Heart right ventricle (tissue), 16 donors: ENCODE data around the gene ROCK2. TPM values are rescaled to one million over a fixed set of nuclear protein-coding genes. Genes with fewer than 3 reads are reported as not detected.
A peak's percentile ranks its signal among the peaks of the same experiment; 100 is the strongest.

Experiments
- ATAC-seq, 8 donors: fragments of 200-7000 bp; cut with Tn5 transposase; one replicate each; pipeline ENCODE4 v1.9.1; 2020; ENCODE audit warnings: mild to moderate bottlenecking in 8 of 8, moderate library complexity in 8 of 8, moderate number of reproducible peaks in 1 of 8
- DNase-seq, 2 donors: peaks; one replicate each; pipeline ENCODE4 v3.0.0-alpha.2; 2020
- H3K27ac ChIP-seq, 10 donors: fragments of 200-600 bp; sonication (generic) in 2 of 10; one replicate each; pipeline versions ENCODE4 v1.5.0 to v1.8.0; 2020 to 2022; ENCODE audit warnings: mild to moderate bottlenecking in 3 of 10
- H3K27me3 ChIP-seq, 7 donors: fragments of 200-600 bp; one replicate each; pipeline ENCODE4 v1.8.0; 2021 to 2022; ENCODE audit warnings: mild to moderate bottlenecking in 2 of 7
- H3K36me3 ChIP-seq, 9 donors: fragments of 200-600 bp; sonication (generic) in 1 of 9; one replicate each; pipeline versions ENCODE4 v1.5.0 to v1.8.0; 2020 to 2022; ENCODE audit warnings: mild to moderate bottlenecking in 2 of 9
- H3K4me1 ChIP-seq, 9 donors: fragments of 200-600 bp; sonication (generic) in 1 of 9; one replicate each; pipeline versions ENCODE4 v1.5.0 to v1.8.0; 2020 to 2022; ENCODE audit warnings: mild to moderate bottlenecking in 4 of 9
- H3K4me3 ChIP-seq, 10 donors: fragments of 200-600 bp; sonication (generic) in 2 of 10; one replicate each; pipeline versions ENCODE4 v1.5.0 to v1.8.0; 2020 to 2022; ENCODE audit warnings: mild to moderate bottlenecking in 7 of 10, moderate library complexity in 2 of 10
- H3K9me3 ChIP-seq, 11 donors: fragments of 200-600 bp in 10 of 11; sonication (generic) in 2 of 11; one replicate each; pipeline versions ENCODE4 v1.5.0 to v1.8.0; 2013 to 2022; ENCODE audit warnings: mild to moderate bottlenecking in 2 of 11, control low read depth in 1 of 11, moderate library complexity in 1 of 11
- WGBS, 2 donors: extraction: QIAGEN DNeasy Blood & Tissue Kit; methylation state at CpG; one replicate each; pipeline ENCODE4 v1.1.7; 2013; ENCODE audit warnings: inconsistent platforms in 1 of 2; 5-methylcytosine and 5-hydroxymethylcytosine counted together
- intact Hi-C, 10 donors: fragments of 100-400 bp; cut with DNase I; formaldehyde crosslinking; loops; one replicate each; pipeline versions ENCODE4 v1.11.1 to v1.14.2; 2022
- long read RNA-seq, 3 donors: library from polyadenylated mRNA; unstranded; transcript quantifications; one replicate each; pipeline ENCODE4 v2.0.0, GENCODE V29; 2020 to 2021
- polyA plus RNA-seq, 2 donors: library from polyadenylated mRNA; stranded (reverse); fragments of 200-250 nt; gene quantifications; one replicate each; pipeline ENCODE4 v1.2.3, GENCODE V29; 2013
- total RNA-seq, 10 donors: library from RNA; stranded (reverse); fragmentation: NEBNext Ultra II Directional in 3 of 10; extraction: Animal tissue kit (Norgen Biotek cat#: 25700) in 3 of 10; gene quantifications; one replicate each; pipeline versions ENCODE4 v1.2.1 to v1.2.4, GENCODE V29; 2021 to 2023
- TF ChIP-seq, protein P1 (sequence below), 9 donors: fragments of 200-600 bp; sonication (generic) in 2 of 9; IDR thresholded peaks; one replicate each; pipeline versions ENCODE4 v1.5.0 to v1.8.0; 2021 to 2022; ENCODE audit warnings: antibody characterized with exemption in 9 of 9, mild to moderate bottlenecking in 5 of 9, moderate library complexity in 1 of 9
- donor health status: Arrhythmogenic right ventricular cardiomyopathy.
- donor health status: ischemic (EF 13 %, LVEDD 7.1; RV severe dilation, severe dysfunction).
- donor health status: healthy with polysubstance abuse.
- donor health status: DM: no; HTN: yes; CAD: no.
- donor health status: DM: no; HTN: no; CAD: no.
- donor health status: ischemic (EF 25% LVEDD 6.9; RV normal size, moderate dysfunction).
- donor health status: ischemic (EF 25% LVEDD 5.7; RV mildly dilated, moderate dysfunction).
- donor health status: healthy.
- donor health status: DM: yes; HTN: yes; CAD: no.
- donor health status: Ischemic cardiomyopathy.
- donor health status: ischemic (EF 35%, LVEDD 5.7; RV mildly dilated, moderate dysfunction).
- donor health status: nonischemic (EF 11% LVEDD 7.7; RV severe dilation, severe dysfunction).
- donor health status: DM: yes; HTN: yes; CAD: no.
- donor health status: PGD.
- donor health status: ischemic (EF 29% LVEDD 5.4; RV normal size, mild dysfunction).
- donor health status: nonischemic (EF 23%, LVEDD 6.1; RV moderate dilation, normal function).

The ROCK2 gene
- total RNA-seq (10 to 100 TPM; 29.7 to 51.8 (median 38.5) TPM), polyA plus RNA-seq (1 to 10 TPM; 6.9 to 8.6 TPM)
- long read RNA-seq, donor 1, full-length matches to known transcripts: 6 of 76 reads
- long read RNA-seq, donor 1, partial matches to known transcripts: 64 of 76 reads
- long read RNA-seq, donor 1, other reads (novel, unspliced or antisense): 6 of 76 reads
- long read RNA-seq, donor 2, full-length matches to known transcripts: 11 of 66 reads
- long read RNA-seq, donor 2, partial matches to known transcripts: 45 of 66 reads
- long read RNA-seq, donor 2, other reads (novel, unspliced or antisense): 10 of 66 reads
- long read RNA-seq, donor 3, partial matches to known transcripts: 5 of 12 reads
- long read RNA-seq, donor 3, other reads (novel, unspliced or antisense): 7 of 12 reads

DNA sequence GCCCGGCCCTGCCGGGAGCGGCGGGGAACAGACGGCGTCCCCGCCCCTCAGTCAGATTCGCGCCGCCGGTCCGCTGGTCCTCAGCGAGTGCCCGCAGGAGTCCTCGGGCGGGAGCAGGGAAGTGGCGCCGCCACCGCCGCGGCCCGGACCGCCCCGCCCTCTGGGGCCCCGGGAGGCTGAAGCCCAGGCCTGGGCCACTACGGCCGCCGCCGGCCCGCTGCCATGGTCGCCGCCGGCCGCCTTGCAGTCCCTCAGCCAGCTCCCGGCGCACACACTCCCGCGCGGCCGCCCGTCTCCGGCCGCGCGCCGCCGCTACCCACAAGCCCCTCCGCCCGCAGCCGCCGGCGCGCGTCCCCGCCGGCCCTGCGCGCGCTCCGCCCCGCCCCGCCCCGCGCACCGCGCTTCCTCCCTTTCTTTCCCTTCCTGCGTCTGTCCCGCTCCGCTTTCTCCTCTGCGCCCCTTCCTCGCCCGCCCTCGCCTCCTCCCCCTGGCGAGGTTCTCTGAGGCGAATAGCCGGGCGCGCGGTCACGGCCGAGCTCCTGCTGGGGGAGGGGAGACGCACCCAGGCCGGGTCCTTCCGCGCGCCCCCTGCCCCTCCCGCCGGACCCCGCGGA is at the start of gene ROCK2:
ROCK2 (minus strand) TSS at position 295 of the 614 bp plus-strand sequence. CDS start 500 bp downstream, outside the sequence.
- Histone ChIP-seq H3K4me1 (peaks cover 0 to 56% (median 37%) of the 10 kb centered on the region in 9 donors), H3K4me3 (peak within 1 kb of the TSS; percentile 71 to 98 (median 94)), H3K27ac (peak within 1 kb of the TSS; percentile 95 to 100 (median 99)), H3K9me3 (no peaks in the 10 kb centered on the region), H3K36me3 (no peaks in the 10 kb centered on the region), H3K27me3 (no peaks in the 10 kb centered on the region)
- DNase-seq (peak; percentile 90), ATAC-seq (peak; percentile 80 to 91 (median 84))
- 0 to 1% methylated on average over 67 to 88 of the region's 90 CpGs for WGBS, 2 donors
- intact Hi-C loops: loop anchor here in 9 of 10 donors (2.0 to 10.0 kb wide), 13 partner anchors 33 to 187 kb away; partner anchors contain the start of gene SLC66A3 (in 1 of the 9)
- TF ChIP-seq, protein P1, sequence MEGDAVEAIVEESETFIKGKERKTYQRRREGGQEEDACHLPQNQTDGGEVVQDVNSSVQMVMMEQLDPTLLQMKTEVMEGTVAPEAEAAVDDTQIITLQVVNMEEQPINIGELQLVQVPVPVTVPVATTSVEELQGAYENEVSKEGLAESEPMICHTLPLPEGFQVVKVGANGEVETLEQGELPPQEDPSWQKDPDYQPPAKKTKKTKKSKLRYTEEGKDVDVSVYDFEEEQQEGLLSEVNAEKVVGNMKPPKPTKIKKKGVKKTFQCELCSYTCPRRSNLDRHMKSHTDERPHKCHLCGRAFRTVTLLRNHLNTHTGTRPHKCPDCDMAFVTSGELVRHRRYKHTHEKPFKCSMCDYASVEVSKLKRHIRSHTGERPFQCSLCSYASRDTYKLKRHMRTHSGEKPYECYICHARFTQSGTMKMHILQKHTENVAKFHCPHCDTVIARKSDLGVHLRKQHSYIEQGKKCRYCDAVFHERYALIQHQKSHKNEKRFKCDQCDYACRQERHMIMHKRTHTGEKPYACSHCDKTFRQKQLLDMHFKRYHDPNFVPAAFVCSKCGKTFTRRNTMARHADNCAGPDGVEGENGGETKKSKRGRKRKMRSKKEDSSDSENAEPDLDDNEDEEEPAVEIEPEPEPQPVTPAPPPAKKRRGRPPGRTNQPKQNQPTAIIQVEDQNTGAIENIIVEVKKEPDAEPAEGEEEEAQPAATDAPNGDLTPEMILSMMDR (IDR thresholded peaks at IDR 0.05): no peak

GRCh38 chr2:11393711-11394236 is 49.3 kb upstream of the ROCK2 start:
- intact Hi-C loops: no loop called here

DNA sequence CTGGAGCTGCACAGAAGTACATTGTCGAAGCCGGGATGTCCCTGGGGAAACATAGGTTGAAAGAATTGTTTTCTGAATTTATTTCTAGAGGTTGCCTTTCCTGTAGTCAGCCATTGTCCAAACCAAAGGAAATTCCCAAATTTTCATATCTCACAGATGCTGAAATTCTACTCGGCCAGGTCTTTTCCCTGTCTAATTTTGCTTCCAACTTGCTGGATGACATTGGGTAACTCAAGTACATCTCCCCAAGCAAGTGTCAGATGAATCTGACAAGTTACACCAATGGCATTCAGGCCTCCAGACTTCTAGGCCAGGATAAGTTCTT is 47.5 kb upstream of the ROCK2 start:
- TF ChIP-seq, protein P1 (IDR thresholded peaks at IDR 0.05): no peak
- H3K36me3 ChIP-seq: no peaks in the 10 kb centered on the region
- intact Hi-C loops: no loop called here
- peak overlapping the region in 8 of 10 donors; percentile 5 to 59 (median 36) for H3K27ac ChIP-seq
- H3K4me3 ChIP-seq: no peak overlapping the region
- WGBS, 2 donors: 41 to 42% methylated on average over 3 of the region's 3 CpGs
- DNase-seq: no peak
- ATAC-seq: no peak
- H3K4me1 ChIP-seq: peaks cover 4 to 68% (median 30%) of the 10 kb centered on the region in 9 donors
- no peaks in the 10 kb centered on the region for H3K9me3 ChIP-seq
- no peaks in the 10 kb centered on the region for H3K27me3 ChIP-seq

More at GRCh38 chr2:11393711-11394236, 49.3 kb upstream of the ROCK2 start:
- Histone ChIP-seq H3K9me3 (no peaks in the 10 kb centered on the region), H3K36me3 (no peaks in the 10 kb centered on the region), H3K4me1 (peaks cover 4 to 65% (median 30%) of the 10 kb centered on the region in 9 donors), H3K27ac (peak overlapping the region in 8 of 10 donors; percentile 42 to 74 (median 69)), H3K27me3 (no peaks in the 10 kb centered on the region), H3K4me3 (peak overlapping the region in 4 of 10 donors; percentile 7 to 20 (median 14))
- DNase-seq (no peak), ATAC-seq (peak in 3 of 8 donors; percentile 20 to 35 (median 27))
- WGBS, 2 donors: 54% methylated on average over 11 of the region's 11 CpGs
- TF ChIP-seq, protein P1 (IDR thresholded peaks at IDR 0.05): no peak

- intact Hi-C loops: no loop called here
- H3K36me3 ChIP-seq: no peaks in the 10 kb centered on the region
- TF ChIP-seq, protein P1 (IDR thresholded peaks at IDR 0.05): no peak
- H3K4me1 ChIP-seq: peaks cover 4 to 60% (median 28%) of the 10 kb centered on the region in 9 donors
- H3K9me3 ChIP-seq: no peaks in the 10 kb centered on the region
- ATAC-seq: no peak
- DNase-seq: no peak
- no peak overlapping the region for H3K27ac ChIP-seq
- 83 to 90% methylated on average over 5 of the region's 5 CpGs for WGBS, 2 donors
- H3K27me3 ChIP-seq: no peaks in the 10 kb centered on the region
- H3K4me3 ChIP-seq: no peak overlapping the region
Measured at GRCh38 chr2:11390399-11390658, 45.9 kb upstream of the ROCK2 start.
